ENCODE measurements around the gene UPF3A.

DNA sequence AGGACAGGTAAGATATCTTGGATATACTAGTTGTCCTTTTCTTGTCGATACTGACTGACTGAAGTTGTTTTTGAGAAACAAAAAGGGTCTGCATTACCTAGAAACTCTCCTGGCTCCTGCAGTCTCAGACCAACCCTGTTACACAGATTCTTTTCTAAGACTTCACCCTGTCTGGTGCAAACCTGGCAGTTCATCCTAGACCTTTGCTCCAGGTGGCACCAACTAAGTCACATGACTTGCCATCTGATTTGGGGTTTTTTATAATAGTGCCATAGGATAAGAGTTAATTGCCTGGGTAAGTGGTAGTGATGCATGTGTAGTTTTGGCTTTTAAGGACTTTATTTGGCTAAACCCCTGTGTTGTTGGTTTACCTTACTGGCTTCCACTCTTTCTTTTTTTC lies 47.2 kb downstream of the UPF3A start:
- no peak for TF ChIP-seq POLR2A (IDR thresholded peaks at IDR 0.05; ENCODE audit: low read depth, low read length)
- TF ChIP-seq, protein P1, sequence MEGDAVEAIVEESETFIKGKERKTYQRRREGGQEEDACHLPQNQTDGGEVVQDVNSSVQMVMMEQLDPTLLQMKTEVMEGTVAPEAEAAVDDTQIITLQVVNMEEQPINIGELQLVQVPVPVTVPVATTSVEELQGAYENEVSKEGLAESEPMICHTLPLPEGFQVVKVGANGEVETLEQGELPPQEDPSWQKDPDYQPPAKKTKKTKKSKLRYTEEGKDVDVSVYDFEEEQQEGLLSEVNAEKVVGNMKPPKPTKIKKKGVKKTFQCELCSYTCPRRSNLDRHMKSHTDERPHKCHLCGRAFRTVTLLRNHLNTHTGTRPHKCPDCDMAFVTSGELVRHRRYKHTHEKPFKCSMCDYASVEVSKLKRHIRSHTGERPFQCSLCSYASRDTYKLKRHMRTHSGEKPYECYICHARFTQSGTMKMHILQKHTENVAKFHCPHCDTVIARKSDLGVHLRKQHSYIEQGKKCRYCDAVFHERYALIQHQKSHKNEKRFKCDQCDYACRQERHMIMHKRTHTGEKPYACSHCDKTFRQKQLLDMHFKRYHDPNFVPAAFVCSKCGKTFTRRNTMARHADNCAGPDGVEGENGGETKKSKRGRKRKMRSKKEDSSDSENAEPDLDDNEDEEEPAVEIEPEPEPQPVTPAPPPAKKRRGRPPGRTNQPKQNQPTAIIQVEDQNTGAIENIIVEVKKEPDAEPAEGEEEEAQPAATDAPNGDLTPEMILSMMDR (conservative IDR thresholded peaks at IDR 0.05; ENCODE audit: low read depth, low read length), result no peak
- no peak for TF ChIP-seq MAZ (IDR thresholded peaks at IDR 0.05; ENCODE audit: borderline replicate concordance, low read depth, low read length)
- TF ChIP-seq SMC3 (IDR thresholded peaks at IDR 0.05; ENCODE audit: low read depth, low read length), result no peak
- no peak for TF ChIP-seq RAD21 (IDR thresholded peaks at IDR 0.05; ENCODE audit: low read length)
- TF ChIP-seq CHD1 (IDR thresholded peaks at IDR 0.05; ENCODE audit: low read depth, low read length), result no peak
